GM12874 (cell line): Measurements from ENCODE around the gene HAUS8.

Experiments
- CTCF ChIP-seq: IDR thresholded peaks from 2 replicates; pipeline ENCODE4 v1.5.1; 2011; ENCODE audit warnings: low read depth, mild to moderate bottlenecking, control low read depth, low read length, moderate library complexity; ENCODE audit not compliant: insufficient read depth

The HAUS8 gene

GRCh38 chr19:17075035-17075863, at the start of gene HAUS8, which contains the start of gene MYO9B:
Gene HAUS8 (minus strand): TSS chr19:17075452. CDS start chr19:17075422, 30 bp downstream.
Gene MYO9B (plus strand): TSS chr19:17075777. CDS start chr19:17101718, 25,941 bp downstream.
- no peak for TF ChIP-seq CTCF

- no peak for TF ChIP-seq CTCF
These were observed 48.8 kb upstream of the HAUS8 start for GRCh38 chr19:17124025-17124424.

GRCh38 chr19:17123041-17123440, 47.8 kb upstream of the HAUS8 start:
- no peak for TF ChIP-seq CTCF

- TF ChIP-seq CTCF: no peak
These were observed 46.6 kb upstream of the HAUS8 start for GRCh38 chr19:17121736-17122293.

GRCh38 chr19:17118957-17119356, 43.7 kb upstream of the HAUS8 start:
- TF ChIP-seq CTCF: no peak

- TF ChIP-seq CTCF: no peak
These were observed 41.9 kb upstream of the HAUS8 start for GRCh38 chr19:17116996-17117702.

- no peak for TF ChIP-seq CTCF
These were observed 39.2 kb upstream of the HAUS8 start for GRCh38 chr19:17114414-17114831.
